ENCODE measurements around the gene SEC23IP.

- TF ChIP-seq CTCF (IDR thresholded peaks at IDR 0.05) (no peak), EZH2 (IDR thresholded peaks at IDR 0.05) (no peak), EZH2phosphoT487 (IDR thresholded peaks at IDR 0.05) (no peak)
These were observed 97.4 kb downstream of the SEC23IP start for GRCh38 chr10:119989966-119990365.
